Activated naive CD4-positive, alpha-beta T cell treated with anti-CD3 and anti-CD28 coated beads for 36 hours (primary cell): ENCODE data around the gene LDHAL6A. TPM values are rescaled to one million over a fixed set of nuclear protein-coding genes. Genes with fewer than 3 reads are reported as not detected.

Source experiments
- CTCF ChIA-PET: fragments of 350-600 bp; sonication (Branson Sonifier 250); formaldehyde crosslinking; loops from one replicate; lab custom pipeline; 2021; ENCODE audit warnings: antibody characterized with exemption; lab: Charles Lee
- DNase-seq: peaks from one replicate; pipeline ENCODE4 v3.0.0-alpha.2; 2020
- H3K27ac Mint-ChIP-seq: one replicate; pipeline ENCODE4 v1.8.0; 2021; ENCODE audit warnings: mild to moderate bottlenecking, mixed read lengths
- H3K27me3 Mint-ChIP-seq: one replicate; pipeline ENCODE4 v1.8.0; 2021; ENCODE audit warnings: low read depth, mixed read lengths
- H3K36me3 Mint-ChIP-seq: one replicate; pipeline ENCODE4 v1.8.0; 2021; ENCODE audit warnings: low read depth, mixed read lengths
- H3K4me1 Mint-ChIP-seq: one replicate; pipeline ENCODE4 v1.8.0; 2021; ENCODE audit warnings: low read depth, mixed read lengths
- H3K4me3 Mint-ChIP-seq: one replicate; pipeline ENCODE4 v1.8.0; 2021; ENCODE audit warnings: mild to moderate bottlenecking, moderate library complexity, mixed read lengths
- H3K9me3 Mint-ChIP-seq: one replicate; pipeline ENCODE4 v1.8.0; 2021; ENCODE audit warnings: mixed read lengths
- intact Hi-C: fragments of 100-400 bp; cut with micrococcal nuclease; formaldehyde crosslinking; loops from one replicate; pipeline ENCODE4 v1.15.1; 2023
- total RNA-seq, 2 experiments: library from RNA; stranded (reverse); gene quantifications; one replicate each; pipeline ENCODE4 v1.2.3, GENCODE V29; 2021

LDHAL6A gene
- total RNA-seq, 2 experiments from 2014 or later = 0.12 to 0.19 TPM

- intact Hi-C loops = no loop called here
- Mint-ChIP-seq H3K27ac (no peak overlapping the region), H3K4me3 (no peak overlapping the region), H3K9me3 (no peaks in the 10 kb centered on the region), H3K36me3 (peaks cover 30% of the 10 kb centered on the region), H3K27me3 (no peaks in the 10 kb centered on the region), H3K4me1 (no peaks in the 10 kb centered on the region)
- no peak for DNase-seq
- CTCF ChIA-PET = no interaction called here
Observed at GRCh38 chr11:18491924-18492323, 36.3 kb downstream of the LDHAL6A start.

- intact Hi-C loops = no loop called here
- Mint-ChIP-seq H3K27ac (no peak overlapping the region), H3K4me3 (no peak overlapping the region), H3K27me3 (no peaks in the 10 kb centered on the region), H3K9me3 (no peaks in the 10 kb centered on the region), H3K4me1 (no peaks in the 10 kb centered on the region), H3K36me3 (peaks cover 27% of the 10 kb centered on the region)
- no peak for DNase-seq
- CTCF ChIA-PET = interaction anchor here (0.7 to 2.2 kb wide), 2 partner anchors 207 to 239 kb away, joined by 3 to 5 read pairs; no protein-coding TSS in a partner anchor
Observed at GRCh38 chr11:18492888-18493287, 37.2 kb downstream of the LDHAL6A start.

- Mint-ChIP-seq H3K4me3 (no peak overlapping the region), H3K36me3 (peaks cover 28% of the 10 kb centered on the region), H3K9me3 (no peaks in the 10 kb centered on the region), H3K27me3 (no peaks in the 10 kb centered on the region), H3K27ac (no peak overlapping the region), H3K4me1 (no peaks in the 10 kb centered on the region)
- CTCF ChIA-PET = interaction anchor here (0.7 to 2.2 kb wide), 2 partner anchors 206 to 239 kb away, joined by 3 to 5 read pairs; no protein-coding TSS in a partner anchor
- intact Hi-C loops = no loop called here
- DNase-seq = no peak
Observed at GRCh38 chr11:18493310-18493709, 37.7 kb downstream of the LDHAL6A start.

- no peaks in the 10 kb centered on the region for H3K27me3 Mint-ChIP-seq
- H3K36me3 Mint-ChIP-seq = peaks cover 24% of the 10 kb centered on the region
- H3K27ac Mint-ChIP-seq = no peak overlapping the region
- no peak for DNase-seq
- H3K4me1 Mint-ChIP-seq = no peaks in the 10 kb centered on the region
- intact Hi-C loops = no loop called here
- H3K9me3 Mint-ChIP-seq = no peaks in the 10 kb centered on the region
- H3K4me3 Mint-ChIP-seq = no peak overlapping the region
- CTCF ChIA-PET = interaction anchor here (1.0 kb wide), 1 partner anchor 227 kb away, joined by 3 read pairs; no protein-coding TSS in a partner anchor
Observed at GRCh38 chr11:18495271-18495670, 39.6 kb downstream of the LDHAL6A start.

- Mint-ChIP-seq H3K36me3 (peaks cover 25% of the 10 kb centered on the region), H3K4me1 (no peaks in the 10 kb centered on the region), H3K27me3 (no peaks in the 10 kb centered on the region), H3K27ac (no peak overlapping the region), H3K4me3 (no peak overlapping the region), H3K9me3 (no peaks in the 10 kb centered on the region)
- intact Hi-C loops = no loop called here
- CTCF ChIA-PET = no interaction called here
- no peak for DNase-seq
Observed at GRCh38 chr11:18495703-18496102, 40.0 kb downstream of the LDHAL6A start.

GRCh38 chr11:18498039-18498438 lies 42.4 kb downstream of the LDHAL6A start:
- H3K36me3 Mint-ChIP-seq = peaks cover 35% of the 10 kb centered on the region
- H3K4me1 Mint-ChIP-seq = no peaks in the 10 kb centered on the region
- no peak overlapping the region for H3K4me3 Mint-ChIP-seq
- H3K27me3 Mint-ChIP-seq = no peaks in the 10 kb centered on the region
- H3K9me3 Mint-ChIP-seq = no peaks in the 10 kb centered on the region
- intact Hi-C loops = no loop called here
- DNase-seq = no peak
- H3K27ac Mint-ChIP-seq = no peak overlapping the region
- CTCF ChIA-PET = no interaction called here

GRCh38 chr11:18501629-18502028 lies 46.0 kb downstream of the LDHAL6A start:
- Mint-ChIP-seq H3K4me3 (no peak overlapping the region), H3K9me3 (no peaks in the 10 kb centered on the region), H3K27me3 (no peaks in the 10 kb centered on the region), H3K27ac (no peak overlapping the region), H3K4me1 (no peaks in the 10 kb centered on the region), H3K36me3 (peaks cover 30% of the 10 kb centered on the region)
- intact Hi-C loops = no loop called here
- CTCF ChIA-PET = no interaction called here
- DNase-seq = no peak

GRCh38 chr11:18502352-18502751 lies 46.7 kb downstream of the LDHAL6A start:
- CTCF ChIA-PET = interaction anchor here (0.6 to 1.0 kb wide), 2 partner anchors 24 to 1148 kb away, joined by 3 to 4 read pairs; no protein-coding TSS in a partner anchor
- no peak for DNase-seq
- no peak overlapping the region for H3K27ac Mint-ChIP-seq
- no peaks in the 10 kb centered on the region for H3K27me3 Mint-ChIP-seq
- no peaks in the 10 kb centered on the region for H3K9me3 Mint-ChIP-seq
- no peak overlapping the region for H3K4me3 Mint-ChIP-seq
- intact Hi-C loops = no loop called here
- no peaks in the 10 kb centered on the region for H3K4me1 Mint-ChIP-seq
- H3K36me3 Mint-ChIP-seq = peaks cover 31% of the 10 kb centered on the region

- Mint-ChIP-seq H3K36me3 (peaks cover 2% of the 10 kb centered on the region), H3K27ac (no peak overlapping the region)
- intact Hi-C loops = no loop called here
Observed at GRCh38 chr11:18521122-18521521, 65.5 kb downstream of the LDHAL6A start.

GRCh38 chr11:18522388-18522787 lies 66.7 kb downstream of the LDHAL6A start:
- Mint-ChIP-seq H3K4me1 (peaks cover 32% of the 10 kb centered on the region), H3K36me3 (peaks cover 5% of the 10 kb centered on the region), H3K27ac (no peak overlapping the region), H3K9me3 (no peaks in the 10 kb centered on the region), H3K4me3 (no peak overlapping the region), H3K27me3 (no peaks in the 10 kb centered on the region)
- intact Hi-C loops = no loop called here
- CTCF ChIA-PET = interaction anchor here (0.8 to 1.0 kb wide), 3 partner anchors 53 to 210 kb away, joined by 3 to 5 read pairs (median 3); no protein-coding TSS in a partner anchor
- no peak for DNase-seq

More at GRCh38 chr11:18521122-18521521, 65.5 kb downstream of the LDHAL6A start:
- Mint-ChIP-seq H3K4me1 (peaks cover 32% of the 10 kb centered on the region), H3K27me3 (no peaks in the 10 kb centered on the region), H3K9me3 (no peaks in the 10 kb centered on the region), H3K4me3 (no peak overlapping the region)
- no peak for DNase-seq
- CTCF ChIA-PET = interaction anchor here (0.6 to 1.0 kb wide), 2 partner anchors 210 to 277 kb away, joined by 3 read pairs; no protein-coding TSS in a partner anchor

GRCh38 chr11:18523084-18523483 lies 67.4 kb downstream of the LDHAL6A start:
- DNase-seq = no peak
- H3K36me3 Mint-ChIP-seq = peaks cover 5% of the 10 kb centered on the region
- peaks cover 38% of the 10 kb centered on the region for H3K4me1 Mint-ChIP-seq
- no peak overlapping the region for H3K27ac Mint-ChIP-seq
- no peaks in the 10 kb centered on the region for H3K27me3 Mint-ChIP-seq
- H3K9me3 Mint-ChIP-seq = no peaks in the 10 kb centered on the region
- CTCF ChIA-PET = interaction anchor here (0.6 to 1.0 kb wide), 3 partner anchors 27 to 209 kb away, joined by 3 to 5 read pairs (median 3); no protein-coding TSS in a partner anchor
- no peak overlapping the region for H3K4me3 Mint-ChIP-seq
- intact Hi-C loops = no loop called here

- no peak for DNase-seq
- CTCF ChIA-PET = interaction anchor here (0.7 to 1.0 kb wide), 5 partner anchors 9 to 198 kb away, joined by 3 to 7 read pairs (median 4); no protein-coding TSS in a partner anchor
- intact Hi-C loops = no loop called here
- no peaks in the 10 kb centered on the region for H3K27me3 Mint-ChIP-seq
- peaks cover 8% of the 10 kb centered on the region for H3K36me3 Mint-ChIP-seq
- H3K4me3 Mint-ChIP-seq = no peak overlapping the region
- no peak overlapping the region for H3K27ac Mint-ChIP-seq
- peaks cover 43% of the 10 kb centered on the region for H3K4me1 Mint-ChIP-seq
- no peaks in the 10 kb centered on the region for H3K9me3 Mint-ChIP-seq
Observed at GRCh38 chr11:18524248-18524647, 68.6 kb downstream of the LDHAL6A start.

- CTCF ChIA-PET = interaction anchor here (0.5 to 1.4 kb wide), 8 partner anchors 14 to 282 kb away, joined by 3 to 11 read pairs (median 4); partner anchors contain the start of gene SPTY2D1
- no peak for DNase-seq
- Mint-ChIP-seq H3K27ac (peak overlapping the region; percentile 100), H3K36me3 (peaks cover 8% of the 10 kb centered on the region), H3K9me3 (no peaks in the 10 kb centered on the region), H3K27me3 (no peaks in the 10 kb centered on the region), H3K4me1 (peaks cover 42% of the 10 kb centered on the region), H3K4me3 (peak overlapping the region; percentile 100)
- intact Hi-C loops = loop anchor here (1.0 to 5.0 kb wide), 9 partner anchors 57 to 513 kb away; partner anchors contain the start of genes GTF2H1, HPS5, SAAL1 and SERGEF
Observed at GRCh38 chr11:18526130-18526520, 70.5 kb downstream of the LDHAL6A start.
